OCI-M2 (cell line): ENCODE measurements around the gene FOXO3.
"Not testable (repeated sequence)": the region's sequence is repeated elsewhere in the genome, so short reads cannot be mapped to it uniquely, and the experiment has no call there.

Experiments used
- DNase-seq: peaks from one replicate; lab custom pipeline; 2025; ENCODE audit not compliant: unreplicated experiment; lab: John Stamatoyannopoulos, UW

The FOXO3 gene

GRCh38 chr6:108677894-108678293 is 117.2 kb downstream of the FOXO3 start:
- DNase-seq: no peak

GRCh38 chr6:108680314-108680713 is 119.6 kb downstream of the FOXO3 start:
- not testable (repeated sequence) for DNase-seq

GRCh38 chr6:108681721-108682120 is 121.0 kb downstream of the FOXO3 start:
- DNase-seq: not testable (repeated sequence)

- not testable (repeated sequence) for DNase-seq
These were observed 121.8 kb downstream of the FOXO3 start for GRCh38 chr6:108682383-108683119.

- DNase-seq: not testable (repeated sequence)
These were observed 123.3 kb downstream of the FOXO3 start for GRCh38 chr6:108683976-108684375.

- no peak for DNase-seq
These were observed 124.1 kb downstream of the FOXO3 start for GRCh38 chr6:108684771-108685329.

- no peak for DNase-seq
These were observed 125.3 kb downstream of the FOXO3 start for GRCh38 chr6:108685970-108686369.

GRCh38 chr6:108686896-108687295 is 126.2 kb downstream of the FOXO3 start:
- no peak for DNase-seq

- DNase-seq: no peak
These were observed 127.2 kb downstream of the FOXO3 start for GRCh38 chr6:108687921-108688320.

- DNase-seq: no peak
These were observed 128.8 kb downstream of the FOXO3 start for GRCh38 chr6:108689272-108690161.

- no peak for DNase-seq
These were observed 129.8 kb downstream of the FOXO3 start for GRCh38 chr6:108690326-108691049.

- DNase-seq: no peak
These were observed 132.9 kb downstream of the FOXO3 start for GRCh38 chr6:108693430-108694154.

GRCh38 chr6:108694816-108695215 is 134.1 kb downstream of the FOXO3 start:
- DNase-seq: no peak

- DNase-seq: no peak
These were observed 136.9 kb downstream of the FOXO3 start for GRCh38 chr6:108697561-108698161.

- no peak for DNase-seq
These were observed 138.0 kb downstream of the FOXO3 start for GRCh38 chr6:108698593-108699289.

- DNase-seq: no peak
These were observed 138.7 kb downstream of the FOXO3 start for GRCh38 chr6:108699290-108700041.

- no peak for DNase-seq
These were observed 141.6 kb downstream of the FOXO3 start for GRCh38 chr6:108702106-108702851.

- no peak for DNase-seq
These were observed 145.9 kb downstream of the FOXO3 start for GRCh38 chr6:108706649-108707048.
